VCaP (cell line): ENCODE results near the gene MOGAT2.
"Not testable (repeated sequence)": the region's sequence is repeated elsewhere in the genome, so short reads cannot be mapped to it uniquely, and the experiment has no call there.

Experiments
- H3K27ac ChIP-seq: fragments of 450-650 bp; 2 replicates; pipeline ENCODE4 v1.5.1; 2017
- CTCF ChIP-seq: fragments of 450-650 bp; conservative IDR thresholded peaks from 2 replicates; pipeline ENCODE4 v1.5.1; 2017; ENCODE audit warnings: mild to moderate bottlenecking, moderate library complexity

MOGAT2 gene

GRCh38 chr11:75679566-75679965 is 38.1 kb upstream of the MOGAT2 start:
- no peak for TF ChIP-seq CTCF
- H3K27ac ChIP-seq, result no peak overlapping the region

GRCh38 chr11:75683856-75684255 is 33.8 kb upstream of the MOGAT2 start:
- not testable (repeated sequence) for H3K27ac ChIP-seq

GRCh38 chr11:75689863-75690609 is 27.6 kb upstream of the MOGAT2 start:
- no peak for TF ChIP-seq CTCF
- H3K27ac ChIP-seq, result no peak overlapping the region

- TF ChIP-seq CTCF, result no peak
- no peak overlapping the region for H3K27ac ChIP-seq
These were observed 25.8 kb upstream of the MOGAT2 start for GRCh38 chr11:75691804-75692203.

- TF ChIP-seq CTCF, result no peak
- H3K27ac ChIP-seq, result no peak overlapping the region
These were observed 19.6 kb upstream of the MOGAT2 start for GRCh38 chr11:75697906-75698581.

- no peak for TF ChIP-seq CTCF
- no peak overlapping the region for H3K27ac ChIP-seq
These were observed 16.7 kb upstream of the MOGAT2 start for GRCh38 chr11:75700940-75701339.

GRCh38 chr11:75703695-75704237 is 13.9 kb upstream of the MOGAT2 start:
- no peak overlapping the region for H3K27ac ChIP-seq
- TF ChIP-seq CTCF, result no peak

GRCh38 chr11:75705541-75705940 is 12.1 kb upstream of the MOGAT2 start:
- no peak for TF ChIP-seq CTCF
- no peak overlapping the region for H3K27ac ChIP-seq
